ENCODE results near the gene CLEC16A. TPM values are rescaled to one million over a fixed set of nuclear protein-coding genes. Genes with fewer than 3 reads are reported as not detected.

Gene CLEC16A
- total and polyA plus RNA-seq, 9 of the 15 experiments (the other 6 are each of a cell fraction or from before 2014, with no cell fraction given) = 1.00 to 22.3 (median 10.0) TPM

- TF ChIP-seq ZNF280A (IDR thresholded peaks at IDR 0.05; ENCODE audit: low read depth, partially characterized antibody) = peak; percentile 48
- TF ChIP-seq RUNX1 (IDR thresholded peaks at IDR 0.05; ENCODE audit: low read depth) = no peak
- no peak for TF ChIP-seq XRCC4 (IDR thresholded peaks at IDR 0.05; ENCODE audit: extremely low read depth, insufficient read depth, insufficient read length)
- peak; percentile 22; the same call in 1 of the 2 replicates for TF ChIP-seq ZBTB33 (CRISPR knock-in tag; IDR thresholded peaks at IDR 0.05)
- TF ChIP-seq CBX3 (IDR thresholded peaks at IDR 0.05; ENCODE audit: borderline replicate concordance in 1 of 2, low read length in 2 of 2) = peak in 1 of 2 experiments; percentile 90; a peak in 2 of 3 replicates
- TF ChIP-seq TRIM28 (IDR thresholded peaks at IDR 0.05) = 0 out of 2 replicates have a peak, but pooled peaks have one; percentile 43
- peak; percentile 33; the same call in 1 of the 2 replicates for TF ChIP-seq ZNF316 (IDR thresholded peaks at IDR 0.05)
- TF ChIP-seq ZNF766 (CRISPR knock-in tag; conservative IDR thresholded peaks at IDR 0.05) = 0 out of 2 replicates have a peak, but pooled peaks have one; percentile 51
- TF ChIP-seq ESRRA (IDR thresholded peaks at IDR 0.05; ENCODE audit: borderline replicate concordance, low read depth) = no peak
- no peak for TF ChIP-seq ZNF24 (IDR thresholded peaks at IDR 0.05)
Observed at GRCh38 chr16:11215935-11216556, 271.7 kb downstream of the CLEC16A start (continued).

All from K562 (cell line).